Tibial artery (tissue), 4 donors: ENCODE measurements around the gene NDUFS4.

Experiments used
- DNase-seq, 2 donors: peaks; one replicate each; pipeline ENCODE4 v3.0.0-alpha.2; 2019
- H3K27ac ChIP-seq, 2 donors: fragments of 200-600 bp; sonication (generic) in 1 of 2; 1 replicate in 1 of 2; 2 replicates in 1 of 2; pipeline ENCODE4 v1.5.1; 2018 to 2019; ENCODE audit warnings: mild to moderate bottlenecking in 1 of 2
- H3K27me3 ChIP-seq, 2 donors: fragments of 200-600 bp; sonication (generic) in 1 of 2; one replicate each; pipeline versions ENCODE4 v1.5.1 to v1.6.0; 2016 to 2019
- H3K36me3 ChIP-seq, 3 donors: fragments of 200-600 bp; sonication (generic) in 2 of 3; one replicate each; pipeline ENCODE4 v1.5.1; 2016 to 2019; ENCODE audit warnings: mild to moderate bottlenecking in 2 of 3
- H3K4me1 ChIP-seq, 4 donors: fragments of 200-600 bp; sonication (generic) in 2 of 4; 1 replicate in 3 of 4; 2 replicates in 1 of 4; pipeline ENCODE4 v1.5.1; 2016 to 2019
- H3K4me3 ChIP-seq, 2 donors: fragments of 200-600 bp; sonication (generic) in 1 of 2; 1 replicate in 1 of 2; 2 replicates in 1 of 2; pipeline ENCODE4 v1.5.1; 2018 to 2019; ENCODE audit warnings: mild to moderate bottlenecking in 2 of 2
- H3K9me3 ChIP-seq, 3 donors: fragments of 200-600 bp; sonication (generic) in 1 of 3; one replicate each; pipeline ENCODE4 v1.5.1; 2016 to 2019
- CTCF ChIP-seq, 2 experiments: fragments of 200-600 bp in 1 of 2; fragments of 450-650 bp in 1 of 2; IDR thresholded peaks; one replicate each; pipeline ENCODE4 v1.5.1; 2017 to 2019; ENCODE audit warnings: antibody characterized with exemption in 2 of 2, mild to moderate bottlenecking in 1 of 2, moderate library complexity in 1 of 2
- intact Hi-C: fragments of 100-400 bp; cut with DNase I; formaldehyde crosslinking; loops from one replicate; pipeline ENCODE4 v1.15.0; 2023; ENCODE audit warnings: low total_unique reads

Gene NDUFS4

GRCh38 chr5:53575101-53575500 lies 14.7 kb downstream of the NDUFS4 start:
- no peaks in the 10 kb centered on the region for H3K36me3 ChIP-seq
- no peak for TF ChIP-seq CTCF (IDR thresholded peaks at IDR 0.05)
- no peak for DNase-seq

DNA sequence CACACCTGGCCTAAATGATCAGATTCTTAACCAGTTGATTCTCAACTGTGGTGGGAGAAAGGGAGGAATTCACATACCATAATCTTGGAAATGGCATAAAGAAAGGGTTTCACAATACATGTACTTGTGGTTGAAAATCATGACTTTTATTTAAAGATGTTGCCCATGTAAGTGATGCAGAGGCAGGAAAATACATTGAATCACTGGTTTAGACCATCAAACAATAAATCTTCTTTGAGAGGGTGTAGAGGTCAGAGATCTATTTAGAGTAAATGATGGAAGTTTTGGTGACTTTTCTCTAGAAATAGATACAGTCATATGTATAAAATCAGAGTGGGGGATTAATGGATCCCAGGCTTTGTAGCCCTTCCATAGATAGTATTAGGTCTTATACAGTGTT lies 15.4 kb downstream of the NDUFS4 start:
- H3K9me3 ChIP-seq: no peaks in the 10 kb centered on the region
- H3K4me3 ChIP-seq: no peak overlapping the region
- intact Hi-C loops: no loop called here
- no peaks in the 10 kb centered on the region for H3K36me3 ChIP-seq
- no peak overlapping the region for H3K27ac ChIP-seq
- peaks cover 0 to 51% (median 3%) of the 10 kb centered on the region in 4 donors for H3K4me1 ChIP-seq
- TF ChIP-seq CTCF (IDR thresholded peaks at IDR 0.05): no peak
- no peaks in the 10 kb centered on the region for H3K27me3 ChIP-seq
- no peak for DNase-seq

More at GRCh38 chr5:53575101-53575500, 14.7 kb downstream of the NDUFS4 start:
- Histone ChIP-seq H3K9me3 (no peaks in the 10 kb centered on the region), H3K4me3 (no peak overlapping the region), H3K27me3 (no peaks in the 10 kb centered on the region), H3K4me1 (peaks cover 0 to 51% (median 3%) of the 10 kb centered on the region in 4 donors), H3K27ac (no peak overlapping the region)
- intact Hi-C loops: no loop called here

GRCh38 chr5:53576674-53577073 lies 16.2 kb downstream of the NDUFS4 start:
- intact Hi-C loops: no loop called here
- no peak for DNase-seq
- peaks cover 0 to 51% (median 3%) of the 10 kb centered on the region in 4 donors for H3K4me1 ChIP-seq
- no peaks in the 10 kb centered on the region for H3K36me3 ChIP-seq
- no peak for TF ChIP-seq CTCF (IDR thresholded peaks at IDR 0.05)
- no peaks in the 10 kb centered on the region for H3K9me3 ChIP-seq
- no peak overlapping the region for H3K27ac ChIP-seq
- H3K4me3 ChIP-seq: no peak overlapping the region
- H3K27me3 ChIP-seq: no peaks in the 10 kb centered on the region

GRCh38 chr5:53578854-53579253 lies 18.4 kb downstream of the NDUFS4 start:
- TF ChIP-seq CTCF (IDR thresholded peaks at IDR 0.05): no peak
- intact Hi-C loops: no loop called here
- Histone ChIP-seq H3K36me3 (no peaks in the 10 kb centered on the region), H3K4me1 (peaks cover 0 to 51% (median 3%) of the 10 kb centered on the region in 4 donors), H3K9me3 (no peaks in the 10 kb centered on the region), H3K27me3 (no peaks in the 10 kb centered on the region), H3K4me3 (no peak overlapping the region), H3K27ac (no peak overlapping the region)
- DNase-seq: no peak

- TF ChIP-seq CTCF (IDR thresholded peaks at IDR 0.05): no peak
- Histone ChIP-seq H3K4me1 (peaks cover 0 to 39% (median 3%) of the 10 kb centered on the region in 4 donors), H3K27ac (no peak overlapping the region), H3K4me3 (no peak overlapping the region), H3K27me3 (no peaks in the 10 kb centered on the region), H3K36me3 (no peaks in the 10 kb centered on the region), H3K9me3 (no peaks in the 10 kb centered on the region)
- DNase-seq: no peak
- intact Hi-C loops: no loop called here
These were observed 20.1 kb downstream of the NDUFS4 start for GRCh38 chr5:53580547-53580946.

DNA sequence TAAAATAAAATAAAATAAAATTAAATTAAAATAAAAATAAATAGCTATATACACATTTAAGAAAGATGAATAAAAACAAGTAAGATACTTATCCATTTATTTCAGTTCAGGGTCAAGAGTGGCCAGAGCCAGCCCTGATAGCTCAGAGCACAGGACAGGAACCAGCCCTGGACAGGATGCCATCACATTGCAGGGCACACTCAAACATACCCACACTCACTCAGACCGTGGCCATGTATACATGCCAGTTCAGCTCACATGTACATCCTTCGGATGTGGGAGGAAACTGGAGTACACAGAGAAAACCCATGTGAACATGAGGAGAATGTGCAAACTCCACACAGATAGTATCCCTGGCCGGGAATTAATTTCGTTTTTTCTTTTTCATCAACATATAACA lies 21.8 kb downstream of the NDUFS4 start:
- Histone ChIP-seq H3K36me3 (no peaks in the 10 kb centered on the region), H3K4me3 (no peak overlapping the region), H3K9me3 (no peaks in the 10 kb centered on the region), H3K4me1 (peaks cover 0 to 22% (median under 1%) of the 10 kb centered on the region in 4 donors), H3K27ac (no peak overlapping the region), H3K27me3 (no peaks in the 10 kb centered on the region)
- DNase-seq: no peak
- no peak for TF ChIP-seq CTCF (IDR thresholded peaks at IDR 0.05)
- intact Hi-C loops: no loop called here
